Activated CD8-positive, alpha-beta memory T cell treated with anti-CD3 and anti-CD28 coated beads, Interleukin-2, amount 50 U/mL, for 1 hour (primary cell): ENCODE results near the gene RPTN.

Experiments
- DNase-seq: peaks from one replicate; pipeline ENCODE4 v3.0.0-alpha.2; 2020; ENCODE audit errors: extremely low read depth

The RPTN gene

GRCh38 chr1:152159144-152159543, at the start of gene RPTN:
Gene RPTN, minus strand, starts transcription at chr1:152159228. Its CDS starts 1,339 bp downstream, at chr1:152157889.
- DNase-seq: no peak

- DNase-seq: no peak
Measured at GRCh38 chr1:152198982-152199381, 40.0 kb upstream of the RPTN start.

GRCh38 chr1:152197361-152197941, 38.4 kb upstream of the RPTN start:
- no peak for DNase-seq

GRCh38 chr1:152191711-152192110, 32.7 kb upstream of the RPTN start:
- DNase-seq: no peak

GRCh38 chr1:152191260-152191659, 32.2 kb upstream of the RPTN start:
- DNase-seq: no peak

- DNase-seq: no peak
Measured at GRCh38 chr1:152190589-152190988, 31.6 kb upstream of the RPTN start.

GRCh38 chr1:152189657-152190442, 30.8 kb upstream of the RPTN start:
- no peak for DNase-seq

- DNase-seq: peak; percentile 40
Measured at GRCh38 chr1:152188673-152189591, 29.9 kb upstream of the RPTN start.

- no peak for DNase-seq
Measured at GRCh38 chr1:152186556-152187285, 27.7 kb upstream of the RPTN start.

- no peak for DNase-seq
Measured at GRCh38 chr1:152185544-152186391, 26.7 kb upstream of the RPTN start.

GRCh38 chr1:152182944-152183361, 23.9 kb upstream of the RPTN start:
- DNase-seq: no peak

GRCh38 chr1:152182431-152182830, 23.4 kb upstream of the RPTN start:
- DNase-seq: no peak

- DNase-seq: no peak
Measured at GRCh38 chr1:152179566-152179965, 20.5 kb upstream of the RPTN start.

- no peak for DNase-seq
Measured at GRCh38 chr1:152170287-152170905, 11.4 kb upstream of the RPTN start.

GRCh38 chr1:152169366-152170025, 10.5 kb upstream of the RPTN start:
- DNase-seq: no peak

GRCh38 chr1:152168535-152168868, 9.5 kb upstream of the RPTN start:
- DNase-seq: no peak

- no peak for DNase-seq
Measured at GRCh38 chr1:152167835-152168534, 9.0 kb upstream of the RPTN start.

GRCh38 chr1:152166966-152167365, 7.9 kb upstream of the RPTN start:
- no peak for DNase-seq
